Activated T-cell treated with anti-CD3 and anti-CD28 coated beads, Interleukin-2, amount 50 U/mL, for 48 hours (primary cell): ENCODE results near the gene HEPACAM.

ENCODE experiments used
- DNase-seq, 2 experiments: peaks; one replicate each; pipeline ENCODE4 v3.0.0-alpha.2; 2020

HEPACAM gene

DNA sequence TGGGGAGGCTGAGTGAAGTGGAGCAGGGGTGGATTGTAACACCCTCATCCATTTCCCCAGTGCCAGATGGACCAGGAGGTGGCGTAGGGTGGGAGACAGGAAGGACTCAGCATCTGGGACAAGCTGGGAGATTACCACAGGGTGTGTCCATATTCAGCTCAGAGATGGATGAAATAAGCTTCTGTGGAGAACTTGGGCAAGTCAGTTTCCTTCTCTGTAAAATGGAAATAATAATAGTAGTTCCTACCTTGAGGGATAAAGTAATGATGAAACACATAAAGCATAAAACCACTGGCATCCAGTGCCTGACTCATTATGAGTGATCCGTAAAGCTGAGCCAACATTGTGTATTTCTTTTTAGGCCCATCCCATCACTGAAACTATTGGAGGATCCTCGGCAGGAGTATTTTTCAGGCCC lies 37.6 kb downstream of the HEPACAM start:
- no peak for DNase-seq

GRCh38 chr11:124897674-124898262 lies 38.1 kb downstream of the HEPACAM start, which contains the start of gene ROBO4:
ROBO4 (minus strand) TSS chr11:124897865; CDS start chr11:124897795, 70 bp downstream.
- no peak for DNase-seq

GRCh38 chr11:124896821-124897391 lies 38.9 kb downstream of the HEPACAM start:
- no peak for DNase-seq

DNA sequence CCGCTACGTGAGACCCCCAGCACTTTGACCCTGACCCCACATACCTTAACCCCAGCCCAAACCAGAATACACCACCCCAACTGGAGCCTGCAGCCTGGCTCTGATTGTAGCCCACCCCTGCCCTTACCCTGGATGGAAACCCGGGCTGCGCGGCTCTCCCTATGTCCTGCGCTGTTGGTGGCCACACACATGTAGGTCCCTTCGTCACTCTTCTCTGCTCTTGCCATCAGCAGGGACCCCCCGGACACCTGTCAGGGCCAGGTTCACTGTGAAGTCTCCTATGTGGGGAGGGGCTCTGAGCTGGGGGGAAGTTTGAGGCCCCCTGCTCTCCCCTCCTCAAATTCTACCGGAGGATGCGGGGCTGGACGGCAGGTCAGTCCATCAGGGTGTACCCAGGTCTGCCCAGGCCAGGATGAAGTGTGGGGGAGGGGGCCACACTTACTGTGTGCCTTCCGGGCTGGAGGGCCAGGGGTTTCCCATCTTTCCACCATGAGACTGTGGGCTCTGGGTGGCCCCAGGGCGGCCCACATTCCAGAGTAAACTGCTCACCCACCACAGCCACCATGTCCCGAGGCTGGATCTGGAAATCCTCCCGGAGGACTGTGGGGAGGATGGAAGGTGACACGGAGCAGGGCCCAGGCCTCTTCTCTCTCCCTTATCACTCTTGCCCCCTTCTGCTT lies 39.6 kb downstream of the HEPACAM start:
- DNase-seq: no peak

- no peak for DNase-seq
Measured at GRCh38 chr11:124895471-124895971, 40.3 kb downstream of the HEPACAM start.

- DNase-seq: no peak
Measured at GRCh38 chr11:124894606-124895430, 41.0 kb downstream of the HEPACAM start.

GRCh38 chr11:124893781-124894401 lies 42.0 kb downstream of the HEPACAM start:
- no peak for DNase-seq

DNA sequence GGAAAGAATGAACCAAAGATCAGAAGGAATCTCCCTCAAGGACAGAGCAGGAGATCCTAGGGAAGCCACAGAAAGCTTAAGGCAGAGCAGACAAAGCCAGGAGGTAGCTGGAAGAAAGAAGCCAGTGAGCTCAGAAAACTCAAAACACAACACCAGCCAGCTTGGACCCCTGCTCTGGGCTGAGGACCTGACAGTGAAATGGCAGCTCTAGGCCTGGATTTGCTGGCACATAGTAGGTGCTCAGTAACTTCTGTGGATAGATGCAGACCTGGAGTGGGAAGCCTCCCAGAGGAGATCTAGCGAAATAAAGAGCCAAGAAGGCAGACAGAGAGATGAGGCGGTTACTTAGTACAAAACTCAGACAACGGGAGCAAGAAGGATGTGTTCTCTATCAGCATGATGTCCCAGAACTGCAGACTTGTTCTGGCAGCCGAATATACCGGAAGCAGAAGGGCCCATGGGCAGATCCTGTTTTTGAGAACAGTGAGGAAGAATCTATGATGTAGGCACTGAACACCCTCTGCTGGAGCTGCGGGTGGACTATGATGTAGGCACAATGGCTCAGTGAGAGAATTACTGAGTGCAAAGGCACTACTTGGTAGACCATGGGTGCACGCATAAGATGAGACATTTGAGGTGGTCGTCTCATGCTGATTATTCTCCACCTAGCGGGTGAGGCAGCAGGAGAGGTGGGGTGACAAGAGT lies 42.9 kb downstream of the HEPACAM start:
- DNase-seq: peak in 1 of 2 experiments; percentile 10

- peak in 1 of 2 experiments; percentile 3 for DNase-seq
Measured at GRCh38 chr11:124892146-124892545, 43.7 kb downstream of the HEPACAM start.

GRCh38 chr11:124891373-124891861 lies 44.4 kb downstream of the HEPACAM start:
- DNase-seq: no peak

GRCh38 chr11:124890683-124891372 lies 45.0 kb downstream of the HEPACAM start:
- DNase-seq: no peak

GRCh38 chr11:124890151-124890550 lies 45.7 kb downstream of the HEPACAM start:
- no peak for DNase-seq

GRCh38 chr11:124889191-124890091 lies 46.4 kb downstream of the HEPACAM start:
- no peak for DNase-seq

DNA sequence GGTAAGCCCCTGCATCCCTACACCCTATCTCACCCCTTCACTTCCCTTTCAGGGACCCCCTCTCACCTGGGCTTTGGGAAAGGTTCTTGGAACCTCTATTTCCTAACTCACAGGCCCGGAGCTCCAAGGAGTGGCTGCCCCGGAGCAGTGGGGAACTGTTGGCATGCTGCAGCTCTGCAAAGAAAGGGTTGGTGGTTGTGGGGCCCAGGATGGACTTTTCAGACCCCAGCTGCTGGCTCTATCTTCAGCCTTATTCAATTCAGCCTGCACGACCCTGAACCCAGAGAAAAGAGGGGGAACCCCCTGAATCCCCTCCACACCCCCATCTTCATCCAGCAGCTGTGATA lies 48.2 kb downstream of the HEPACAM start:
- no peak for DNase-seq

DNA sequence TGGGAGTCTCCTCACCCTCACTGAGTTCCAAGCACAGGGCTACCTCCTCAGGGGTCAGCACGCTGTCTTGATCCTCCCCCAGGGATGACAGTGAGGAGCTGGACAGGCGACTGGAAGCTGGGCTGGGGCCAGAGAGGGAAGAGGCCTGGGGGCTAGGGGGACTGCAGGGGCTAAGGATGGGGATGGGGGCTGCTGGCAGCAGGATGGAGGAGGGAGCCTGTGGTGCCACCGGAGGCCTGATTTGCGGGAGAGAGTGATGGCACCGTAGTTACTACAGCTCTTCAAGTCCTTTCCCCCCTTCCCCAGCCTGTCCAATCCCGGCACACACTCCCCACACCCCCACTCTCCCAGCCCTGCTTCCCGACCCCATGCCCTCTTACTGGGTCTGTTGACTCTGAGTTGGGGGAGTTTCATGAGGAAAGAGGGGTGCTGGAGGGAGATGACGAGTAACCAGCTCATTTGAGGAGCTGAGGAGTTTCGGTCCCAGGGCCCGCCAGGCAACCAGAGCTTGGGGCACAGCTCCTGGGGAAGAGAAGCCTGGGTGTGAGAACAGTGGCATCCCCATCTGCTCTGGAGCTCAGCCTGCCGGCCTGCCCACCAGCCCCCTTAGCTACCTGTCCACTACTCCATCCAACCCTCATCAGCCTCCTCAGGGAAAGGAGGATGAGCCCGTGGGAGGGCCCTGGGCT lies 48.7 kb downstream of the HEPACAM start:
- no peak for DNase-seq

DNA sequence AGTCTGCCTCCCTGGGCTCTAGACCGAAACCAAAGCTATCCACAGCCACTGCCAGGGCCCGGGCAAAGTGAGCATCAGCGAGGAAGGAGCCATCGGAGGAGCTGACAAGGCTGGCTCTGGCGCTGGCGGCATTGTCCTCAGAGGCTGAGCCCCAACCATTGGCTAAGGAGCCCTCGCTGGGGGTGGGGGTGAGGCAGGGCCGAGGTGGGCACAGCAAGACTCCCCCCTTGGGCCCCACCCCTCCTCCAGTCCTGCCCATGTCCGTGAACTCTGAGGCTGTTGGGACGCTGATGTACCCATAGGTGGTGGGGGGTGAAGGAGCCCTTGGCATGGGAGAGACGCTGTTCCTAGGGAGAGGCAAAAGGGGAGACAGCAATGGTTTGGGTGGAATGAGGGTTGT lies 49.4 kb downstream of the HEPACAM start:
- DNase-seq: no peak

DNA sequence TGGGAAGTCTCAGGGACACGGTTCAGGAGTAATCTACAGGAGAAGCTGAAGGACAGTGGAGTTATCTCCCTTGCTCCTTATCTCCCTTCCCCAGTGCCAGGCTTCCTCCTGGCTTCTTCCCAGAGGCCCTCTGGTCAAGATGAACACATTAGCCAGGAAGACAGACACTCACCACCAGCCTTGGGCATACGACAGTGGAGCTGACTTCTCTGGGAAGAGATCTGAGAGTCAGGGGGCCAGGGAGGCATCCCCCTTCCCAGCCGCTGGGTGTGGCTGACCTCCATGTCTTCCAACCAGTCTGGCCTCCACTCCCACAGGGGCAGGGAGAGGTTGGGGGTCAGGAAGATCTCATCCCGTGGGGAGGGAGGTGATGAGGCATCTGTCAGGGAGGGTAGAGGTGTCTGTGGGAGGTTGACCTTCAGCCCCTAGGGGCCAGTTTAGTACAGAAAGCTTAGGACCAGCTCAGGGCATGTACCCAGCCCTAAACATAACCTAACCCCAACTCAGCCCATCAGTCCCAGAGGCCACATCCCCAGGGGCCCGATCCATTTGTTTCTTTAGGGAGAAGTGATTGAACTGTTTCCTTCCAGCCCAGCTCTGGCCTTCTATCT lies 50.9 kb downstream of the HEPACAM start:
- no peak for DNase-seq

DNA sequence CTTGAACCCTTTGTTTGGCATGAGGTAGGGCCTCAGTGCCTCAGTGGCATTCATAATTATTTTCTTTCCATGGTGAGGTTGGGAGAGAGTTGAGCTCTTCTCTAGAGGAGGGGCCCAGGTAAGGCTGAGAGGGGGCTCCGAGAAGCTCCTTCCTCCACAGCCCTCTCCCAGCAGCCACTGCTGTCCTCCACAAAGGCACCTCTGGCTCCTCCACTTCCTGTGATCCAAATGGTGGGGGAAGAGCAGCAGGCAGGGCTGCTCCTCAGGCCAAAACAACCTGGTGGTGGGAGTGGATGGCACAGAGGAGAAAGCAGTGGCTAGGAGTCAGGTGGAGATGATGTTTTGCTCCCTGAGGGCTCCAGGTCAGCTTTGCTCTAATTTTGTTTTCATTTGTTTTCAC lies 51.5 kb downstream of the HEPACAM start:
- no peak for DNase-seq
